ENCODE results near the gene C11orf16.

Gene C11orf16

GRCh38 chr11:8927233-8927632 is 5.5 kb downstream of the C11orf16 start:
- Mint-ChIP-seq H3K9me3 (no peaks in the 10 kb centered on the region), H3K27me3 (peaks cover 3% of the 10 kb centered on the region), H3K36me3 (no peaks in the 10 kb centered on the region), H3K4me3 (no peak overlapping the region), H3K4me1 (no peaks in the 10 kb centered on the region), H3K27ac (no peak overlapping the region)
- ATAC-seq (ENCODE audit: low read depth) = no peak
- DNase-seq (ENCODE audit: low spot score in 2 of 2) = no peak

GRCh38 chr11:8926236-8926635 is 6.5 kb downstream of the C11orf16 start:
- H3K4me3 Mint-ChIP-seq = no peak overlapping the region
- no peaks in the 10 kb centered on the region for H3K36me3 Mint-ChIP-seq
- no peaks in the 10 kb centered on the region for H3K4me1 Mint-ChIP-seq
- ATAC-seq (ENCODE audit: low read depth) (no peak), DNase-seq (ENCODE audit: low spot score in 2 of 2) (no peak)
- no peaks in the 10 kb centered on the region for H3K9me3 Mint-ChIP-seq
- H3K27me3 Mint-ChIP-seq = peaks cover 3% of the 10 kb centered on the region
- H3K27ac Mint-ChIP-seq = no peak overlapping the region

- Mint-ChIP-seq H3K4me3 (no peak overlapping the region), H3K36me3 (no peaks in the 10 kb centered on the region), H3K4me1 (no peaks in the 10 kb centered on the region), H3K9me3 (no peaks in the 10 kb centered on the region), H3K27me3 (peaks cover 3% of the 10 kb centered on the region), H3K27ac (no peak overlapping the region)
- ATAC-seq (ENCODE audit: low read depth) (no peak), DNase-seq (ENCODE audit: low spot score in 2 of 2) (no peak)
Observed at GRCh38 chr11:8925711-8926110, 7.0 kb downstream of the C11orf16 start.

- no peaks in the 10 kb centered on the region for H3K4me1 Mint-ChIP-seq
- no peaks in the 10 kb centered on the region for H3K9me3 Mint-ChIP-seq
- no peaks in the 10 kb centered on the region for H3K27me3 Mint-ChIP-seq
- no peaks in the 10 kb centered on the region for H3K36me3 Mint-ChIP-seq
- DNase-seq (ENCODE audit: low spot score in 2 of 2) (no peak), ATAC-seq (ENCODE audit: low read depth) (no peak)
- H3K4me3 Mint-ChIP-seq = no peak overlapping the region
- no peak overlapping the region for H3K27ac Mint-ChIP-seq
Observed at GRCh38 chr11:8922691-8923090, 10.1 kb downstream of the C11orf16 start.

- DNase-seq (ENCODE audit: low spot score in 2 of 2) (no peak), ATAC-seq (ENCODE audit: low read depth) (no peak)
- H3K36me3 Mint-ChIP-seq = no peaks in the 10 kb centered on the region
- peaks cover 10% of the 10 kb centered on the region for H3K4me1 Mint-ChIP-seq
- H3K4me3 Mint-ChIP-seq = no peak overlapping the region
- H3K27ac Mint-ChIP-seq = no peak overlapping the region
- no peaks in the 10 kb centered on the region for H3K9me3 Mint-ChIP-seq
- no peaks in the 10 kb centered on the region for H3K27me3 Mint-ChIP-seq
Observed at GRCh38 chr11:8917157-8917825, 15.5 kb downstream of the C11orf16 start.

GRCh38 chr11:8914661-8915018 is 18.1 kb downstream of the C11orf16 start:
- H3K4me1 Mint-ChIP-seq = peaks cover 21% of the 10 kb centered on the region

GRCh38 chr11:8913961-8914660 is 18.6 kb downstream of the C11orf16 start:
- H3K27me3 Mint-ChIP-seq = peaks cover 2% of the 10 kb centered on the region
- H3K36me3 Mint-ChIP-seq = no peaks in the 10 kb centered on the region
- H3K27ac Mint-ChIP-seq = peak overlapping the region; percentile 50
- peaks cover 21% of the 10 kb centered on the region for H3K4me1 Mint-ChIP-seq
- H3K4me3 Mint-ChIP-seq = peak overlapping the region; percentile 73
- DNase-seq (ENCODE audit: low spot score in 2 of 2) (peak; percentile 21 to 28), ATAC-seq (ENCODE audit: low read depth) (peak; percentile 54)
- H3K9me3 Mint-ChIP-seq = no peaks in the 10 kb centered on the region

More at GRCh38 chr11:8914661-8915018, 18.1 kb downstream of the C11orf16 start:
- Mint-ChIP-seq H3K9me3 (no peaks in the 10 kb centered on the region), H3K36me3 (no peaks in the 10 kb centered on the region), H3K27me3 (peaks cover 2% of the 10 kb centered on the region), H3K4me3 (no peak overlapping the region), H3K27ac (peak overlapping the region; percentile 50)
- DNase-seq (ENCODE audit: low spot score in 2 of 2) = no peak
- ATAC-seq (ENCODE audit: low read depth) = no peak

GRCh38 chr11:8911029-8911823 is 21.5 kb downstream of the C11orf16 start, which contains the start of gene AKIP1:
AKIP1 (plus strand) TSS chr11:8911189; CDS start chr11:8911450, 261 bp downstream.
- peaks cover 2% of the 10 kb centered on the region for H3K27me3 Mint-ChIP-seq

GRCh38 chr11:8910649-8911026 is 22.1 kb downstream of the C11orf16 start:
- H3K4me1 Mint-ChIP-seq = peaks cover 24% of the 10 kb centered on the region
- peak overlapping the region; percentile 58 for H3K27ac Mint-ChIP-seq
- H3K36me3 Mint-ChIP-seq = no peaks in the 10 kb centered on the region
- no peak for DNase-seq (ENCODE audit: low spot score in 2 of 2)
- H3K27me3 Mint-ChIP-seq = peaks cover 2% of the 10 kb centered on the region
- peak overlapping the region; percentile 95 for H3K4me3 Mint-ChIP-seq
- H3K9me3 Mint-ChIP-seq = no peaks in the 10 kb centered on the region
- ATAC-seq (ENCODE audit: low read depth) = peak; percentile 6

More at GRCh38 chr11:8911029-8911823, 21.5 kb downstream of the C11orf16 start, which contains the start of gene AKIP1:
- ATAC-seq (ENCODE audit: low read depth) (peak; percentile 56), DNase-seq (ENCODE audit: low spot score in 2 of 2) (peak; percentile 32 to 51)
- Mint-ChIP-seq H3K4me1 (peaks cover 24% of the 10 kb centered on the region), H3K4me3 (peak within 1 kb of the TSS; percentile 95), H3K36me3 (no peaks in the 10 kb centered on the region), H3K27ac (peak within 1 kb of the TSS; percentile 58), H3K9me3 (no peaks in the 10 kb centered on the region)

- no peaks in the 10 kb centered on the region for H3K36me3 Mint-ChIP-seq
- no peak overlapping the region for H3K4me3 Mint-ChIP-seq
- H3K27ac Mint-ChIP-seq = no peak overlapping the region
- DNase-seq (ENCODE audit: low spot score in 2 of 2) = no peak
- H3K4me1 Mint-ChIP-seq = peaks cover 15% of the 10 kb centered on the region
- peaks cover 2% of the 10 kb centered on the region for H3K27me3 Mint-ChIP-seq
- H3K9me3 Mint-ChIP-seq = no peaks in the 10 kb centered on the region
- ATAC-seq (ENCODE audit: low read depth) = no peak
Observed at GRCh38 chr11:8908099-8908498, 24.6 kb downstream of the C11orf16 start.

GRCh38 chr11:8907116-8907515 is 25.6 kb downstream of the C11orf16 start:
- peaks cover 5% of the 10 kb centered on the region for H3K9me3 Mint-ChIP-seq
- peaks cover 12% of the 10 kb centered on the region for H3K4me1 Mint-ChIP-seq
- ATAC-seq (ENCODE audit: low read depth) (no peak), DNase-seq (ENCODE audit: low spot score in 2 of 2) (no peak)
- no peak overlapping the region for H3K27ac Mint-ChIP-seq
- H3K36me3 Mint-ChIP-seq = peaks cover 1% of the 10 kb centered on the region
- H3K4me3 Mint-ChIP-seq = no peak overlapping the region
- peaks cover 4% of the 10 kb centered on the region for H3K27me3 Mint-ChIP-seq

- no peak overlapping the region for H3K27ac Mint-ChIP-seq
- H3K9me3 Mint-ChIP-seq = peaks cover 7% of the 10 kb centered on the region
- H3K4me3 Mint-ChIP-seq = no peak overlapping the region
- peaks cover 7% of the 10 kb centered on the region for H3K27me3 Mint-ChIP-seq
- peaks cover 6% of the 10 kb centered on the region for H3K36me3 Mint-ChIP-seq
- ATAC-seq (ENCODE audit: low read depth) = no peak
- peaks cover 8% of the 10 kb centered on the region for H3K4me1 Mint-ChIP-seq
- DNase-seq (ENCODE audit: low spot score in 2 of 2) = no peak
Observed at GRCh38 chr11:8905528-8906165, 27.1 kb downstream of the C11orf16 start.

- no peak overlapping the region for H3K27ac Mint-ChIP-seq
- peaks cover 7% of the 10 kb centered on the region for H3K27me3 Mint-ChIP-seq
- ATAC-seq (ENCODE audit: low read depth) (no peak), DNase-seq (ENCODE audit: low spot score in 2 of 2) (no peak)
- H3K9me3 Mint-ChIP-seq = peaks cover 17% of the 10 kb centered on the region
- no peak overlapping the region for H3K4me3 Mint-ChIP-seq
- peaks cover 9% of the 10 kb centered on the region for H3K36me3 Mint-ChIP-seq
- H3K4me1 Mint-ChIP-seq = no peaks in the 10 kb centered on the region
Observed at GRCh38 chr11:8899119-8899753, 33.5 kb downstream of the C11orf16 start.

Data from memory B cell (primary cell).